KOPT-K1 (cell line): ENCODE results near the gene LELP1.
"Not testable (repeated sequence)": the region's sequence is repeated elsewhere in the genome, so short reads cannot be mapped to it uniquely, and the experiment has no call there.

Source experiments
- H3K27ac ChIP-seq: fragments of 200-600 bp; sonication (generic); 2 replicates; pipeline ENCODE4 v1.5.1; 2016; ENCODE audit warnings: antibody characterized with exemption, mild to moderate bottlenecking, low read depth, low read length; ENCODE audit not compliant: poor library complexity, severe bottlenecking
- H3K36me3 ChIP-seq: fragments of 200-600 bp; sonication (generic); 2 replicates; pipeline ENCODE4 v1.5.1; 2017; ENCODE audit warnings: antibody characterized with exemption, mild to moderate bottlenecking, low read length, moderate library complexity; ENCODE audit not compliant: insufficient read depth
- H3K9me3 ChIP-seq: fragments of 200-600 bp; sonication (generic); 2 replicates; pipeline ENCODE4 v1.5.1; 2017; ENCODE audit warnings: antibody characterized with exemption, low read length, mild to moderate bottlenecking; ENCODE audit not compliant: insufficient read depth, poor library complexity, severe bottlenecking

Gene LELP1

GRCh38 chr1:153217212-153217611 is 14.0 kb downstream of the LELP1 start, which contains the start of gene PRR9:
TSS of gene PRR9 (plus strand) at chr1:153217584. CDS start at chr1:153218145, 561 bp downstream.
- H3K9me3 ChIP-seq, result no peaks in the 10 kb centered on the region
- H3K36me3 ChIP-seq, result no peaks in the 10 kb centered on the region
- H3K27ac ChIP-seq, result no peak within 1 kb of the TSS

GRCh38 chr1:153217744-153218416 is 14.7 kb downstream of the LELP1 start:
- H3K9me3 ChIP-seq, result no peaks in the 10 kb centered on the region
- no peak overlapping the region for H3K27ac ChIP-seq
- no peaks in the 10 kb centered on the region for H3K36me3 ChIP-seq

GRCh38 chr1:153220606-153221303 is 17.5 kb downstream of the LELP1 start:
- Histone ChIP-seq H3K9me3 (no peaks in the 10 kb centered on the region), H3K27ac (no peak overlapping the region), H3K36me3 (no peaks in the 10 kb centered on the region)

- H3K27ac ChIP-seq, H3K36me3 ChIP-seq, H3K9me3 ChIP-seq: not testable (repeated sequence)
These were observed 20.0 kb downstream of the LELP1 start for GRCh38 chr1:153223040-153223891.

- Histone ChIP-seq H3K36me3 (no peaks in the 10 kb centered on the region), H3K27ac (no peak overlapping the region), H3K9me3 (no peaks in the 10 kb centered on the region)
These were observed 24.6 kb downstream of the LELP1 start for GRCh38 chr1:153227810-153228209.

GRCh38 chr1:153228491-153228890 is 25.3 kb downstream of the LELP1 start:
- Histone ChIP-seq H3K27ac (no peak overlapping the region), H3K9me3 (no peaks in the 10 kb centered on the region), H3K36me3 (no peaks in the 10 kb centered on the region)

- not testable (repeated sequence) for H3K27ac ChIP-seq, H3K36me3 ChIP-seq, H3K9me3 ChIP-seq
These were observed 26.0 kb downstream of the LELP1 start for GRCh38 chr1:153229076-153229829.

- Histone ChIP-seq H3K9me3 (no peaks in the 10 kb centered on the region), H3K36me3 (no peaks in the 10 kb centered on the region), H3K27ac (no peak overlapping the region)
These were observed 28.1 kb downstream of the LELP1 start for GRCh38 chr1:153231363-153231762.

- Histone ChIP-seq H3K27ac (no peak overlapping the region), H3K36me3 (no peaks in the 10 kb centered on the region), H3K9me3 (no peaks in the 10 kb centered on the region)
These were observed 28.6 kb downstream of the LELP1 start for GRCh38 chr1:153231785-153232184.

- no peak overlapping the region for H3K27ac ChIP-seq
- H3K9me3 ChIP-seq, result no peaks in the 10 kb centered on the region
- H3K36me3 ChIP-seq, result no peaks in the 10 kb centered on the region
These were observed 29.3 kb downstream of the LELP1 start for GRCh38 chr1:153232553-153232952.

GRCh38 chr1:153233448-153233847 is 30.2 kb downstream of the LELP1 start:
- no peaks in the 10 kb centered on the region for H3K9me3 ChIP-seq
- no peak overlapping the region for H3K27ac ChIP-seq
- H3K36me3 ChIP-seq, result no peaks in the 10 kb centered on the region

- H3K9me3 ChIP-seq, result no peaks in the 10 kb centered on the region
- no peak overlapping the region for H3K27ac ChIP-seq
- no peaks in the 10 kb centered on the region for H3K36me3 ChIP-seq
These were observed 35.3 kb downstream of the LELP1 start for GRCh38 chr1:153238527-153238926.

GRCh38 chr1:153242160-153242559 is 38.9 kb downstream of the LELP1 start:
- Histone ChIP-seq H3K36me3 (no peaks in the 10 kb centered on the region), H3K27ac (no peak overlapping the region), H3K9me3 (no peaks in the 10 kb centered on the region)

- Histone ChIP-seq H3K9me3 (no peaks in the 10 kb centered on the region), H3K27ac (no peak overlapping the region), H3K36me3 (no peaks in the 10 kb centered on the region)
These were observed 42.2 kb downstream of the LELP1 start for GRCh38 chr1:153245466-153245865.

- no peaks in the 10 kb centered on the region for H3K36me3 ChIP-seq
- H3K27ac ChIP-seq, result no peak overlapping the region
- H3K9me3 ChIP-seq, result no peaks in the 10 kb centered on the region
These were observed 42.8 kb downstream of the LELP1 start for GRCh38 chr1:153246018-153246417.
